Upper lobe of left lung (tissue), 6 donors: ENCODE results near the gene PUSL1. TPM values are rescaled to one million over a fixed set of nuclear protein-coding genes. Genes with fewer than 3 reads are reported as not detected.

Experiments
- ATAC-seq, 2 donors: fragments of 200-7000 bp; cut with Tn5 transposase; one replicate each; pipeline ENCODE4 v1.9.1; 2022; ENCODE audit warnings: mild to moderate bottlenecking in 2 of 2, moderate library complexity in 2 of 2; ENCODE audit not compliant: low FRiP score in 2 of 2
- DNase-seq, 2 donors: peaks; one replicate each; pipeline ENCODE4 v3.0.0-alpha.2; 2019 to 2020
- H3K27ac ChIP-seq, 4 donors: fragments of 200-600 bp; sonication (generic); one replicate each; pipeline ENCODE4 v1.5.1; 2016 to 2019
- H3K27me3 ChIP-seq, 4 donors: fragments of 200-600 bp; sonication (generic); one replicate each; pipeline ENCODE4 v1.5.1; 2017 to 2019
- H3K36me3 ChIP-seq, 4 donors: fragments of 200-600 bp; sonication (generic); one replicate each; pipeline ENCODE4 v1.5.1; 2016 to 2019
- H3K4me1 ChIP-seq, 4 donors: fragments of 200-600 bp; sonication (generic); one replicate each; pipeline ENCODE4 v1.5.1; 2018 to 2019
- H3K4me3 ChIP-seq, 4 donors: fragments of 200-600 bp; sonication (generic); one replicate each; pipeline ENCODE4 v1.5.1; 2017 to 2019; ENCODE audit warnings: mild to moderate bottlenecking in 2 of 4, moderate library complexity in 1 of 4
- H3K9me3 ChIP-seq, 4 donors: fragments of 200-600 bp; sonication (generic); one replicate each; pipeline ENCODE4 v1.5.1; 2018 to 2019
- EP300 ChIP-seq, 4 donors: sonication (generic); formaldehyde crosslinking; IDR thresholded peaks; one replicate each; pipeline ENCODE4 v1.5.1; 2017; ENCODE audit warnings: antibody characterized with exemption in 4 of 4, control low read depth in 2 of 4
- POLR2A ChIP-seq, 4 donors: fragments of 450-650 bp; IDR thresholded peaks; one replicate each; pipeline ENCODE4 v1.5.1; 2016 to 2017; ENCODE audit warnings: antibody characterized with exemption in 4 of 4, mild to moderate bottlenecking in 2 of 4
- POLR2AphosphoS5 ChIP-seq, 2 donors: sonication (generic); formaldehyde crosslinking; IDR thresholded peaks; one replicate each; pipeline ENCODE4 v1.5.1; 2017; ENCODE audit warnings: antibody characterized with exemption in 2 of 2
- WGBS, 2 donors: methylation state at CpG; one replicate each; pipeline ENCODE4 v1.1.5; 2017 to 2018; 5-methylcytosine and 5-hydroxymethylcytosine counted together
- total RNA-seq, 6 donors: library from RNA; depleted of rRNA in 4 of 6; stranded (reverse); fragments of >200 nt in 4 of 6; gene quantifications; one replicate each; pipeline versions ENCODE4 v1.1.0 to v1.2.1, GENCODE V29; 2016 to 2021
- TF ChIP-seq, protein P1 (sequence below), 6 experiments: fragments of 450-650 bp in 4 of 6; fragments of 200-600 bp in 2 of 6; sonication (generic) in 2 of 6; IDR thresholded peaks; one replicate each; pipeline ENCODE4 v1.5.1; 2016 to 2019; ENCODE audit warnings: antibody characterized with exemption in 6 of 6
- donor health status: DM: no; HTN: no; CAD: no; lungs with moderate emphysema.
- donor health status: DM: no; HTN: yes; CAD: no; lungs with severe emphysema.

PUSL1 gene
- total RNA-seq, 6 donors from 2014 or later, result 16.8 to 38.8 (median 23.0) TPM

DNA sequence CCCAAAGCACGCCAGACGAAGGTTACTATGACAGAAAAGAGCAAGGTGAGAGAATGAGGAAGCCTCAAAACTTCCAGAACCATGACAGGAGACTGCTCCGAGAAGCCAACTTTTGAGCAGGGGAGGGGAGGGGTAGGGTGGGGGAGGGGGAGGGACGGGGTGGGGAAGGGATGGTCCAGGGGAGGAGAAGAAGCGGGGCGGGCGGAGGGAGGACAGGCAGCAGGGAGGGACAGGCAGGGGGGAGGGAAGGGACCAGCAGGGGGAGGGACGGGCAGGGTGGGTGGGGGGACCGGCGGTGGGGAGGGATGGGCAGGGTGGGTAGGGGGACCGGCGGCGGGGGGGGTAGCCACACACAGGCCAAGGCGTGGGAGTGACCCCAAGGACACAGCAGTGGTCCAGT, 14.0 kb downstream of the PUSL1 start:
- H3K4me3 ChIP-seq, result no peak overlapping the region
- H3K36me3 ChIP-seq, result peaks cover 3 to 47% (median 26%) of the 10 kb centered on the region in 4 donors
- no peaks in the 10 kb centered on the region for H3K27me3 ChIP-seq
- 81 to 100% methylated on average over 3 to 9 of the region's 14 CpGs for WGBS, 2 donors
- peaks cover 43 to 75% (median 47%) of the 10 kb centered on the region in 4 donors for H3K4me1 ChIP-seq
- DNase-seq (no peak), ATAC-seq (no peak)
- TF ChIP-seq EP300 (IDR thresholded peaks at IDR 0.05), result no peak
- no peak for TF ChIP-seq POLR2A (IDR thresholded peaks at IDR 0.05)
- TF ChIP-seq, protein P1, sequence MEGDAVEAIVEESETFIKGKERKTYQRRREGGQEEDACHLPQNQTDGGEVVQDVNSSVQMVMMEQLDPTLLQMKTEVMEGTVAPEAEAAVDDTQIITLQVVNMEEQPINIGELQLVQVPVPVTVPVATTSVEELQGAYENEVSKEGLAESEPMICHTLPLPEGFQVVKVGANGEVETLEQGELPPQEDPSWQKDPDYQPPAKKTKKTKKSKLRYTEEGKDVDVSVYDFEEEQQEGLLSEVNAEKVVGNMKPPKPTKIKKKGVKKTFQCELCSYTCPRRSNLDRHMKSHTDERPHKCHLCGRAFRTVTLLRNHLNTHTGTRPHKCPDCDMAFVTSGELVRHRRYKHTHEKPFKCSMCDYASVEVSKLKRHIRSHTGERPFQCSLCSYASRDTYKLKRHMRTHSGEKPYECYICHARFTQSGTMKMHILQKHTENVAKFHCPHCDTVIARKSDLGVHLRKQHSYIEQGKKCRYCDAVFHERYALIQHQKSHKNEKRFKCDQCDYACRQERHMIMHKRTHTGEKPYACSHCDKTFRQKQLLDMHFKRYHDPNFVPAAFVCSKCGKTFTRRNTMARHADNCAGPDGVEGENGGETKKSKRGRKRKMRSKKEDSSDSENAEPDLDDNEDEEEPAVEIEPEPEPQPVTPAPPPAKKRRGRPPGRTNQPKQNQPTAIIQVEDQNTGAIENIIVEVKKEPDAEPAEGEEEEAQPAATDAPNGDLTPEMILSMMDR (IDR thresholded peaks at IDR 0.05), result no peak
- TF ChIP-seq POLR2AphosphoS5 (IDR thresholded peaks at IDR 0.05), result no peak
- H3K27ac ChIP-seq, result no peak overlapping the region
- H3K9me3 ChIP-seq, result no peaks in the 10 kb centered on the region

DNA sequence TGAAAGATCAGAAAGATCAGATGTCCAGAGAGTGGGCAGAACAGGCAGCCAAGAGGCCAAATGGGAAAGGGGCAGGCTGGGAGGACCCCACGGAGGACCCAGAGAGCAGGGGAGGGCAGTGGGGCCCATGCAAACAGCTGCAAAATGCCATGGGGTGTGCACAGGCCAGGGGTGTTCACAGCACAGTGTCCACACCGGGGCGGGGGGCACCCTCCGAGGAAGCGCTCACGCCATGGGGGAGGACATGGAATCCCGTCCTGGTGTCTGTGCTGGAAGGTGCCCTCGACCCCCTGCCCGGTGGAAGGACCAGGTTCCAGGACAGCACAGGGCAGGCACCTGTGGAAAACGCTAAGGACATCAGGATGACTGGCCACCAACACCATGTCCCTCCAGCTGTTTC, 14.6 kb downstream of the PUSL1 start:
- Histone ChIP-seq H3K27me3 (no peaks in the 10 kb centered on the region), H3K4me3 (no peak overlapping the region), H3K27ac (no peak overlapping the region), H3K4me1 (peaks cover 38 to 70% (median 45%) of the 10 kb centered on the region in 4 donors), H3K9me3 (no peaks in the 10 kb centered on the region), H3K36me3 (peaks cover 3 to 49% (median 31%) of the 10 kb centered on the region in 4 donors)
- no peak for ATAC-seq
- WGBS, 2 donors, result 87 to 94% methylated on average over 7 to 10 of the region's 10 CpGs
- no peak for DNase-seq
- no peak for TF ChIP-seq POLR2A (IDR thresholded peaks at IDR 0.05)

DNA sequence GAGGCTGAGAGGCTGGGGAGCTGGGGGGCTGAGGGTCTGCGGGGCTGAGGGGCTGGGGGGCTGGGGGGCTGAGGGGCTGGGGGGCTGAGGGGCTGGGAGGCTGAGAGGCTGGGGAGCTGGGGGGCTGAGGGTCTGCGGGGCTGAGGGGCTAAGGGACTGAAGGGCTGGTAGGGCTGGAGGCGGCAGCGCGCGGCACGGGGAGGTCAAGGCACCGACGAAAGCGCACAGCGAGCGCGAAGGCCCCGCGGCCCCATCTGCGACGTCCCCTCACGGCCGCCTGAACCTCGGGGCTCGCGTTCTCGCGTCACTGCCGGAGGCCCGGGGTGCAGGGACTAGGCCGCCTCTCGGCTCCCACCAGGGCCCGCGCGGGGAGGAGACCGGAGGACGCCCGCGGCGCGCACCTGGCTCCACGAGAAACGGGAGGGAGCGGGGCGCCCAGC, 15.7 kb downstream of the PUSL1 start:
- H3K9me3 ChIP-seq, result no peaks in the 10 kb centered on the region
- peaks cover 29 to 60% (median 35%) of the 10 kb centered on the region in 4 donors for H3K4me1 ChIP-seq
- ATAC-seq, result no peak
- DNase-seq, result no peak
- no peaks in the 10 kb centered on the region for H3K27me3 ChIP-seq
- H3K27ac ChIP-seq, result peak overlapping the region; percentile 85 to 92 (median 89)
- peaks cover 3 to 50% (median 31%) of the 10 kb centered on the region in 4 donors for H3K36me3 ChIP-seq
- WGBS, 2 donors, result 1% methylated on average over 38 of the region's 41 CpGs; no CpG with 5 or more reads in 1 of the 2 donors
- peak overlapping the region; percentile 78 to 100 (median 98) for H3K4me3 ChIP-seq
- TF ChIP-seq, protein P1 (IDR thresholded peaks at IDR 0.05), result no peak
- TF ChIP-seq EP300 (IDR thresholded peaks at IDR 0.05), result no peak
- TF ChIP-seq POLR2A (IDR thresholded peaks at IDR 0.05), result no peak
- no peak for TF ChIP-seq POLR2AphosphoS5 (IDR thresholded peaks at IDR 0.05)

DNA sequence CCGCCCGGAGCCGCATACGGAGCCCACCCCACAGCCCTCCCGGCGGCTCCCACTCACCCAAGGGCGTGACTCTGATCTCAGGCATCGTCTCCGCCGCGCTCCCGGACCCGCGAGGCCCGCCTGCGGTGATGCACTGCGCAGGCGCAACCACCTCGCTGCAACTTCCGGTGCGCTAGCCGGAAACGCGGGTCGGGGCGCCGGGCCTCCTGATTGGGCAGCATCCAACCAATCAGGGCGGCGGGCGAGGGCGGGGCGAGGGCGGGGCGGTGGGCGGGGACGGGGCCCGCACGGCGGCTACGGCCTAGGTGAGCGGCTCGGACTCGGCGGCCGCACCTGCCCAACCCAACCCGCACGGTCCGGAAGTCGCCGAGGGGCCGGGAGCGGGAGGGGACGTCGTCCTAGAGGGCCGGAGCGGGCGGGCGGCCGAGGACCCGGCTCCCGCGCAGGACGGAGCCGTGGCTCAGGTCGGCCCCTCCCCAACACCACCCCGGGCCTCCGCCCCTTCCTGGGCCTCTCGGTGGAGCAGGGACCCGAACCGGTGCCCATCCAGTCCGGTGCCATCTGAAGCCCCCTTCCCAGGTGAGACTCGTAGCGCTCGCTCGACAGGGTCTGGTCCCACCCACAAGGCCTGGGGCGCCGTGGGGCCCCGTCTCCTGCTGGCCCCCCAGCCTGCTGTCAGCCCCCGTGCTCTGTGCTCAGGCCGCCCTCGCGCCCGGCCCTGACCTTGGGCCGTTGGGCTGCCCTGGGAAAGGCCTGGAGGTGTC, 16.3 kb downstream of the PUSL1 start, which contains the start of the genes CPTP and INTS11:
Gene CPTP (plus strand): TSS at position 279 of the 764 bp plus-strand sequence. CDS start 2,109 bp downstream, outside the sequence.
Gene INTS11 (minus strand): TSS at position 137 of the 764 bp plus-strand sequence. CDS start 52 bp downstream, at position 85.
- H3K9me3 ChIP-seq, result no peaks in the 10 kb centered on the region
- H3K36me3 ChIP-seq, result peaks cover 3 to 44% (median 27%) of the 10 kb centered on the region in 4 donors
- 1% methylated on average over 26 of the region's 84 CpGs; no CpG with 5 or more reads in 1 of the 2 donors for WGBS, 2 donors
- H3K27me3 ChIP-seq, result no peaks in the 10 kb centered on the region
- H3K4me1 ChIP-seq, result peaks cover 29 to 60% (median 35%) of the 10 kb centered on the region in 4 donors
- peak; percentile 87 to 94 for ATAC-seq
- peak within 1 kb of the TSS; percentile 97 to 100 (median 99) for H3K4me3 ChIP-seq
- peak within 1 kb of the TSS; percentile 85 to 92 (median 89) for H3K27ac ChIP-seq
- TF ChIP-seq EP300 (IDR thresholded peaks at IDR 0.05) (no peak), POLR2A (IDR thresholded peaks at IDR 0.05) (peak in 3 of 4 donors; percentile 13 to 81 (median 34)), POLR2AphosphoS5 (IDR thresholded peaks at IDR 0.05) (peak; percentile 66 to 83)
- TF ChIP-seq, protein P1 (IDR thresholded peaks at IDR 0.05), result peak in 2 of 6 experiments; percentile 13 to 33
- peak; percentile 87 to 98 for DNase-seq
